Glomerular visceral epithelial cell (primary cell): ENCODE data around the gene DDX27.
"Not testable (repeated sequence)": the region's sequence is repeated elsewhere in the genome, so short reads cannot be mapped to it uniquely, and the experiment has no call there.

Source experiments
- DNase-seq: peaks from one replicate; pipeline ENCODE4 v3.0.0-alpha.2; 2016; ENCODE audit errors: extremely low spot score

Gene DDX27

GRCh38 chr20:49207076-49207475 lies 12.1 kb upstream of the DDX27 start:
- DNase-seq: no peak

GRCh38 chr20:49210101-49210756 lies 9.0 kb upstream of the DDX27 start:
- DNase-seq: no peak

GRCh38 chr20:49210757-49211110 lies 8.5 kb upstream of the DDX27 start:
- DNase-seq: no peak

- DNase-seq: no peak
These were observed 4.6 kb upstream of the DDX27 start for GRCh38 chr20:49214571-49214970.

- DNase-seq: no peak
These were observed 4.0 kb upstream of the DDX27 start for GRCh38 chr20:49215232-49215631.

GRCh38 chr20:49216991-49217578 lies 2.1 kb upstream of the DDX27 start:
- peak; percentile 94 for DNase-seq

- DNase-seq: not testable (repeated sequence)
These were observed 501 bp upstream of the DDX27 start for GRCh38 chr20:49218739-49219090.

GRCh38 chr20:49219924-49220831 lies 962 bp downstream of the DDX27 start:
- DNase-seq: no peak

GRCh38 chr20:49225896-49226295 lies 6.7 kb downstream of the DDX27 start:
- DNase-seq: no peak

- DNase-seq: no peak
These were observed 9.5 kb downstream of the DDX27 start for GRCh38 chr20:49228676-49229075.

- DNase-seq: no peak
These were observed 10.2 kb downstream of the DDX27 start for GRCh38 chr20:49229381-49229780.

GRCh38 chr20:49230021-49230420 lies 10.8 kb downstream of the DDX27 start:
- no peak for DNase-seq

- no peak for DNase-seq
These were observed 11.4 kb downstream of the DDX27 start for GRCh38 chr20:49230561-49231133.

GRCh38 chr20:49231471-49231870 lies 12.3 kb downstream of the DDX27 start:
- no peak for DNase-seq

- no peak for DNase-seq
These were observed 14.0 kb downstream of the DDX27 start for GRCh38 chr20:49233226-49233625.

GRCh38 chr20:49234831-49235230 lies 15.6 kb downstream of the DDX27 start:
- DNase-seq: no peak

- no peak for DNase-seq
These were observed 17.1 kb downstream of the DDX27 start for GRCh38 chr20:49236301-49236700.

- no peak for DNase-seq
These were observed 18.3 kb downstream of the DDX27 start for GRCh38 chr20:49237531-49237930.

- DNase-seq: peak; percentile 64
These were observed 26.9 kb downstream of the DDX27 start for GRCh38 chr20:49245921-49246740.

- no peak for DNase-seq
These were observed 28.0 kb downstream of the DDX27 start for GRCh38 chr20:49247169-49247723.

- no peak for DNase-seq
These were observed 28.6 kb downstream of the DDX27 start for GRCh38 chr20:49247792-49248191.
